ACC112 (cell line): ENCODE results near the gene GTF2I.
"Not testable (repeated sequence)": the region's sequence is repeated elsewhere in the genome, so short reads cannot be mapped to it uniquely, and the experiment has no call there.

Experiments
- H2AFZ ChIP-seq: fragments of 200-600 bp; sonication (generic); one replicate; pipeline ENCODE4 v1.6.0; 2017; ENCODE audit warnings: antibody characterized with exemption, low read length; ENCODE audit not compliant: unreplicated experiment
- H3K27ac ChIP-seq: fragments of 200-600 bp; sonication (generic); 2 replicates; pipeline ENCODE4 v1.5.1; 2014; ENCODE audit warnings: low read depth, mild to moderate bottlenecking, antibody characterized with exemption, low read length, moderate library complexity
- H3K27me3 ChIP-seq: fragments of 200-600 bp; sonication (generic); 2 replicates; pipeline ENCODE4 v1.6.1; 2014; ENCODE audit warnings: mild to moderate bottlenecking, antibody characterized with exemption, low read length, moderate library complexity, mixed read lengths; ENCODE audit not compliant: insufficient read depth
- H3K36me3 ChIP-seq: fragments of 200-600 bp; sonication (generic); 2 replicates; pipeline ENCODE4 v1.6.1; 2016; ENCODE audit warnings: mild to moderate bottlenecking, antibody characterized with exemption, low read length, moderate library complexity, mixed read lengths; ENCODE audit not compliant: insufficient read depth
- H3K4me1 ChIP-seq: fragments of 200-600 bp; sonication (generic); one replicate; pipeline ENCODE4 v1.6.1; 2016; ENCODE audit warnings: low read length, mixed read lengths; ENCODE audit not compliant: insufficient read depth, unreplicated experiment, control insufficient read depth
- H3K4me3 ChIP-seq: fragments of 200-600 bp; sonication (generic); 2 replicates; pipeline ENCODE4 v1.5.1; 2014; ENCODE audit warnings: mild to moderate bottlenecking, low read depth, low read length
- H3K79me2 ChIP-seq: fragments of 200-600 bp; sonication (generic); one replicate; pipeline ENCODE4 v1.6.0; 2016; ENCODE audit warnings: low read length; ENCODE audit not compliant: control insufficient read depth, unreplicated experiment, insufficient read depth

The GTF2I gene

GRCh38 chr7:74717889-74718288, 60.4 kb downstream of the GTF2I start:
- Histone ChIP-seq H3K27ac (peak overlapping the region; percentile 6; the same call in 1 of the 2 replicates), H2AFZ (no peak overlapping the region), H3K27me3 (no peaks in the 10 kb centered on the region), H3K79me2 (no peaks in the 10 kb centered on the region), H3K36me3 (peaks cover 50% of the 10 kb centered on the region), H3K4me1 (peaks cover 14% of the 10 kb centered on the region), H3K4me3 (no peak overlapping the region)

DNA sequence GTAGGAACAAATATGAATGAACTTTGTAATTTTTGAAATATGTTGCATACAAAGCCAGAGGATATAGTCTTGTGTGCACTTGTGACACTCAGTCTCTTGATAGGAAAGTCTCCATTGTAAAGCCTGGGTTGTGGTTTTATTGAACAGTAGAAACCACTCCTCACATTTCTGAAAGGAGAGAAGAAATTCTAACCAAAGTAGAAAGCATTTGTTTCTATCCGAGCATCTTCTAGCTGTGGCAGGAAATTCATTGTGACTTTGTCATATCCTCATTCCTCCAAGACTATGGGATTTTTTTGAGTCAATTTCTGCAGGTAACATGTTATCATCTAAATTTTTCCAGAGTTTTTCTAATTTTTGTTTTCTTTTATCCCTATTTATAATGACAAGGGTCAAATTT, 60.8 kb downstream of the GTF2I start:
- peak overlapping the region; percentile 6; the same call in 1 of the 2 replicates for H3K27ac ChIP-seq
- H3K4me3 ChIP-seq, result no peak overlapping the region
- H3K27me3 ChIP-seq, result no peaks in the 10 kb centered on the region
- peaks cover 45% of the 10 kb centered on the region for H3K36me3 ChIP-seq
- H2AFZ ChIP-seq, result no peak overlapping the region
- H3K4me1 ChIP-seq, result peaks cover 14% of the 10 kb centered on the region
- H3K79me2 ChIP-seq, result no peaks in the 10 kb centered on the region

DNA sequence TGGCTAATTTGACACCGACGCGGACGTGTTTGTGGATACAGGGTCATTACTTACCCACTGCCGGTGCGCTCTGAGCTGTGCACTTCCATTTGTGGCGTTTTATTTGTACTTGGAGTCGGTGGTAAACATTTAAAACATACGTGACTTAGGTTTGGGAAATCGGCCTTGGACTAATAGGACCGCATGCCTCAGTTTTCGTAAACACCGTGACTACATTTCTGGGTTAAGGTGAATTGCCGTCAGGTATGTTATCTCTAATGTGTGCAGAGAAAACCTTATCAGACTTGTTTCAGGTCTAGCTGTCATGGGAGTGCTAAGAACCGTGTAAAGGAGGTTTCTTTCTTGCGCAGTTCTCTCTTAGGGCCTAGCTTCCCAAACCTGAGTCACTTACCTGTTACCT, 64.6 kb downstream of the GTF2I start:
- H3K4me1 ChIP-seq, result peaks cover 14% of the 10 kb centered on the region
- H3K4me3 ChIP-seq, result no peak overlapping the region
- peaks cover 24% of the 10 kb centered on the region for H3K36me3 ChIP-seq
- no peaks in the 10 kb centered on the region for H3K27me3 ChIP-seq
- H2AFZ ChIP-seq, result no peak overlapping the region
- no peaks in the 10 kb centered on the region for H3K79me2 ChIP-seq
- H3K27ac ChIP-seq, result no peak overlapping the region

- H3K4me1 ChIP-seq, result no peaks in the 10 kb centered on the region
- H3K4me3 ChIP-seq, result no peak overlapping the region
- no peaks in the 10 kb centered on the region for H3K79me2 ChIP-seq
- peaks cover 14% of the 10 kb centered on the region for H3K36me3 ChIP-seq
- H2AFZ ChIP-seq, result no peak overlapping the region
- H3K27ac ChIP-seq, result no peak overlapping the region
- H3K27me3 ChIP-seq, result no peaks in the 10 kb centered on the region
Observed at GRCh38 chr7:74725840-74726239, 68.3 kb downstream of the GTF2I start.

DNA sequence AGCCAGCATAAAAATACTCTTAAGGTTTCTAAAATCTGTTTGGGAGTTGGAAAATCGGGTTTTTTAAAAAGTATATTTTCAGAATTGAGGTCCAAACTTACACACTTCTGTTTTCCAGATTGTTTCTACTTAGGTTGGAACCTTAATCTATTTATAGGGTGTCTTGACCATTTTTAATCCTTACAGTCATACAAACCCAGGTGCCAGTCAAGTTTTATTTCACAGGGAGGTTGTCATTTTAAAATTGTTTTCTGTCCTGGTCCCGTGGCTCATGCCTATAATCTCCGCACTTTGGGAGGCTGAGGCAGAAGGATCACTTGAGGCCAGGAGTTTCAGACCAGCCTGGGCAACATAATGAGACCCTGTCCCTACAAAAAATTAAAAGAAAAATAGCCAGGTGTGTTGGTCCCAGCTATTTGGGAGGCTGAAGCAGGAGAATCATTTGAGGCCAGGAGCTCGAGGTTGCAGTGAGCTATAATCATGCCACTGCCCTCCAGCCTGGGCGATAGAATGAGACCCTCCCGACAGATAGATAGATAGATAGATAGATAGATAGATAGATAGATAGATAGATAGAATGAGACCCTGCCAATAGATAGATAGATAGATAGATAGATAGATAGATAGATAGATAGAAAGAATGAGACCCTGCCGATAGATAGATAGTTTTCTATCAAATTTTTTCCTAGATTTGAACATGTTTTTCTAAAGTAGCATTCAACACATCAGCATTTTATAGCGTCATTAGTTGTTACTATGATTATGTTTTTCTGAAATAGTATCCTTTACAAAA, 69.0 kb downstream of the GTF2I start:
- Histone ChIP-seq H3K79me2 (no peaks in the 10 kb centered on the region), H3K4me1 (no peaks in the 10 kb centered on the region), H3K36me3 (peaks cover 11% of the 10 kb centered on the region), H2AFZ (no peak overlapping the region), H3K27ac (no peak overlapping the region), H3K4me3 (no peak overlapping the region), H3K27me3 (no peaks in the 10 kb centered on the region)

GRCh38 chr7:74728686-74729085, 71.2 kb downstream of the GTF2I start:
- H2AFZ ChIP-seq, H3K4me1 ChIP-seq, H3K4me3 ChIP-seq, H3K27ac ChIP-seq, H3K36me3 ChIP-seq, H3K79me2 ChIP-seq, H3K27me3 ChIP-seq: not testable (repeated sequence)

GRCh38 chr7:74730186-74730585, 72.7 kb downstream of the GTF2I start:
- not testable (repeated sequence) for H2AFZ ChIP-seq, H3K4me1 ChIP-seq, H3K27ac ChIP-seq, H3K4me3 ChIP-seq, H3K36me3 ChIP-seq, H3K27me3 ChIP-seq, H3K79me2 ChIP-seq

GRCh38 chr7:74739974-74740703, 82.6 kb downstream of the GTF2I start:
- not testable (repeated sequence) for H3K79me2 ChIP-seq, H3K4me3 ChIP-seq, H2AFZ ChIP-seq, H3K36me3 ChIP-seq, H3K27ac ChIP-seq, H3K4me1 ChIP-seq, H3K27me3 ChIP-seq

- not testable (repeated sequence) for H3K4me3 ChIP-seq, H3K79me2 ChIP-seq, H3K36me3 ChIP-seq, H3K27me3 ChIP-seq, H3K4me1 ChIP-seq, H3K27ac ChIP-seq, H2AFZ ChIP-seq
Observed at GRCh38 chr7:74743936-74744557, 86.5 kb downstream of the GTF2I start.

DNA sequence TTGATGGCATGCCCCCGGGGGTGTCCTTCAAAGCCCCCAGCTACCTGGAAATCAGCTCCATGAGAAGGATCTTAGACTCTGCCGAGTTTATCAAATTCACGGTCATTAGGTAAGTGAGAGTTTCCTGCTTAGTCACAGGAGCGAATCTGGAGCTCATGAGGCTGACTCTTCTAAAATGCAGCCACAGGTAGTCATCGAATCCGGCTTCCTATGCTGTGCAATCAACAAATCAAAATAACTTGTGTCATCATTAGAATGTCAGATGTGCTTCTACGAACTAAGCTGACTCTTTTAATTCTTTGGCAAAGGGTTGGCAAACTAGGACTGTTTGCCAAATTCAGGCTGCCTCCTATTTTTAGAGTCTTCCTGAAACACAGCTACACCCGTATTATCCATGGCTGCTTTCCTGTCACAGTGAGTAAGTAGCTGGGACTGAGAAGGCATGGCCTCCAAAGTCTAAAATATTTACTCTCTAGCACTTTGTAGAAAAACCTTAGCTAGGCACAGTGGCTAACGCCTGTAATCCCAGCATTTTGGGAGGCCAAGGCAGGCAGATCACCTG, 96.5 kb downstream of the GTF2I start:
- H3K4me1 ChIP-seq, H2AFZ ChIP-seq, H3K4me3 ChIP-seq, H3K79me2 ChIP-seq, H3K27ac ChIP-seq, H3K27me3 ChIP-seq, H3K36me3 ChIP-seq: not testable (repeated sequence)
